ENCODE results near the gene CNST. TPM values are rescaled to one million over a fixed set of nuclear protein-coding genes. Genes with fewer than 3 reads are reported as not detected.
"Not testable (repeated sequence)": the region's sequence is repeated elsewhere in the genome, so short reads cannot be mapped to it uniquely, and the experiment has no call there.

CNST gene
- total RNA-seq, 1 donor from 2014 or later, result 29.6 TPM

DNA sequence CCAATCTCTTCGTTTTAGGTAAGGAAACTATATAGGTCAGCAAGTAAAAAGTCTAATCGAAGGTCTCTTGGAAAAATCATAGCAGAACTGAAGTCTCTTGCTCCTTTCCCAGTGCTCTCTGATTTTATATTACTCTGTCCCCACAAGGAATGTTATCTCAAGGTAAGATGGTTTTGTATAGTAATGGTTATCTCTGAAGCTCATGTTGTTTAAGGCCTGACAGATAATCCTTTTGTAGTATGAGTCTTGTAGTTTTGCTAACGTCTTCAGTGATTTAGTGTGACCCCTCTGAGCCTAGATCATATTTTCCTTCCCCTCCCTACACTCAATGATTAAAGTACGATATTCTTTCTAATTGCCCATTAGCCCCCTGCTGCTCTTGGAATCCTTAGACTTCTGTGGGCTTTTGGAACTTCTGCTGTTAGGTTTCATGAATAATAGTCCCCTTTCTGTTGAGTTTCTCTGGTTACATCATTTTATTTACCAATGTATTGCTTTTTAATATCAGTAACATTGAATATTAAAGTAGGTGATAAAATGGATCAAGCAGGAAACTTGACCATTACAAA lies 52.1 kb downstream of the CNST start:
- no peak for DNase-seq (ENCODE audit: low spot score)

DNA sequence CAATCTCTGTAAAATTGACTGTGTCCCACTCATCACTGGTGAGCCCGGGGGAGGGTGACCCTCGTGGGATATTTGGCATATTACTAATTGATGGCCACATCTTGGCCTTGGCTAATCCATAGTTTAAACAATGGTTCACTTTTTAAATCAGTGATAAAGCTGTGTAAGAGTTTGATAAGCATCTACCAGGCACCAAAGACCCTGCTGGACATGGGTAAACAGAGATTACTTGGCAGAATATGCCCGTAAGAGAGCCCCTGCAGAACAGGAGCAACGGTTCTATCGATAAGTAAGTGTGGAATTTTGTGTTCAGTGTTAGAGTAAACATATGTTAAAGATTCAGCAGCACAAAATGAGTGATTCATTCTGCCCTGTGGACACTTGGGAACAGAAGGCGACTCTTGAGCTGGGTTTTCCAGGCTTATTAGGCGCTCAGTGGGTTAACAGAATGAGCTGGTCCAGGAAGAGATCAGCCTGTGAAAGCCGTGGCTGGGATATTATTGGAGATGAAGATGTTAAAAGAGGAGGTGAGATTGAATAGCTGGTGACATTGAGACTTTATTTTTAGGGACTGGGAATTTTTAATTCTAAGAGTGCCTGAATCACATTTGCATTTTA lies 55.9 kb downstream of the CNST start:
- no peak for DNase-seq (ENCODE audit: low spot score)

DNA sequence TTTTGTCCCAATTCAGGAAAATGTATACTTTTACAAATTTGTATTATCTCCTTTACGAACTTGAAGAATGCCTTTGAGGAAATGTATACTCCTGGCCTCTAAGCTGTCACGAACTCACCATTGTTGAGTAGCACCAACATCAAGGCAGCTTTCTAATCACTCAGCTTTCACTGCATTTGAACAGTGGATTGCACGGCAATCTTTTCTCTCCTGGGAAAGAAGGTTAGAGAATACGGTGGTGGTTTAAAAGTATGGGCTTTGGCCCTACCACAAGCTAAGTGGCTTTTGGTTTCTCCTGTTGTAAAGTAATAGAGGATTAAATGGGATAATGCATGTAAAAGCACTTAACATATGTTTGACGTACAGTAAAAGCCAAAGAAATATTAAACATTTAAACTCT lies 57.8 kb downstream of the CNST start:
- no peak for DNase-seq (ENCODE audit: low spot score)

DNA sequence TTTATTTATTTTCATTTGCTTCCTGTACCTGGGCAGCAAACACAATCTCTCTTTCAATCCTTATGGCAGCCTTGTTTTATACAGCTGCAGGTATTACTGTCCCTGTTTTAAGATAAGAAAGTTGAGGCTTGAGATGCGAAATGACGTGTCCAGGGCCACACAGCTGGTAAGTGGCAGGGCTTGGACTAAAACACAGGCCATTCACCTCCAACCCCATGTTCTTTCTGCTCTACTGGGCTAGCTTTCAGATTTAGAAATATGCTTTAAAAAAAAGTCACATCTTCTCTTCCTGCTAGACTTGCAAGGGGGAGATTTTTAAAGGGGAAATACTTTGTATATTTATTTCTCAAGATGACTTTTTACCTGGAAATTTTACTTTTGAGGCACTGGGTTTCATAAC lies 62.8 kb downstream of the CNST start:
- DNase-seq (ENCODE audit: low spot score), result no peak

DNA sequence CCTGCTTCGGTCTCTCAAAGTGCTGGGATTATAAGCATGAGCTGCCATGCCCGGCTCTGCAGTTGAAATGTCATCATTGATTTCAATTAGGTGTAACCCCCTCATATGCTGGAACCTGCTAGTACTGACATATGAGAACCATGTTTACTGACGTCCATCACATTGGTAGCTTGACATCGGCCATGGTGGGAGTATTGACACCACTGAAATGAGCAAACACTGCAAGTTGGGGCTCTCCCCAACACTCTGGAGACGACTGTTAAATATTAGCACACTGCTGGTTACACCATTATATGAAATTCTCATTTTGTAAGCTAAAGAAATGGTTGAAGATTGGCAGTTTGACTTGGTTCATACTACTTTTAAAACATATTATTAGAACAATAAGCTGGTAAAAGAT lies 63.7 kb downstream of the CNST start:
- no peak for DNase-seq (ENCODE audit: low spot score)

DNA sequence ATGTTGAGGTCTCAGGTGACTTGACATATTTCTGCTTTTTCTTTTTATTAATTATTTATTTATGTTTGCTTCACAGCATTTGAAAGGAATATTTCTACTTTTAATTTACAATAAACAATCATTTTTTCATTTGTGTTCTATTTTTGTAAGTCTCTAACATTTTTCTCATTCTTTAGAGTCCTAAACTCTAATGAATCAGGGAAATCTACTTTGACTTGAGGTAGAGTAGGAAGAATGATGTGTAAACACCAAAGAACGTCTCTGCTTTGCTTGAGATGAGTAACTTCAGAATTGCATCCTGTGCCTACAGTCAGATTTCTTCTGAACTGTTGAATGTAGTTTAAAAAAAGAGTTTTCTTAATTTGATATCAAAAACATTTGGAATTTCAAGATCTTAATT lies 65.2 kb downstream of the CNST start:
- DNase-seq (ENCODE audit: low spot score), result no peak

DNA sequence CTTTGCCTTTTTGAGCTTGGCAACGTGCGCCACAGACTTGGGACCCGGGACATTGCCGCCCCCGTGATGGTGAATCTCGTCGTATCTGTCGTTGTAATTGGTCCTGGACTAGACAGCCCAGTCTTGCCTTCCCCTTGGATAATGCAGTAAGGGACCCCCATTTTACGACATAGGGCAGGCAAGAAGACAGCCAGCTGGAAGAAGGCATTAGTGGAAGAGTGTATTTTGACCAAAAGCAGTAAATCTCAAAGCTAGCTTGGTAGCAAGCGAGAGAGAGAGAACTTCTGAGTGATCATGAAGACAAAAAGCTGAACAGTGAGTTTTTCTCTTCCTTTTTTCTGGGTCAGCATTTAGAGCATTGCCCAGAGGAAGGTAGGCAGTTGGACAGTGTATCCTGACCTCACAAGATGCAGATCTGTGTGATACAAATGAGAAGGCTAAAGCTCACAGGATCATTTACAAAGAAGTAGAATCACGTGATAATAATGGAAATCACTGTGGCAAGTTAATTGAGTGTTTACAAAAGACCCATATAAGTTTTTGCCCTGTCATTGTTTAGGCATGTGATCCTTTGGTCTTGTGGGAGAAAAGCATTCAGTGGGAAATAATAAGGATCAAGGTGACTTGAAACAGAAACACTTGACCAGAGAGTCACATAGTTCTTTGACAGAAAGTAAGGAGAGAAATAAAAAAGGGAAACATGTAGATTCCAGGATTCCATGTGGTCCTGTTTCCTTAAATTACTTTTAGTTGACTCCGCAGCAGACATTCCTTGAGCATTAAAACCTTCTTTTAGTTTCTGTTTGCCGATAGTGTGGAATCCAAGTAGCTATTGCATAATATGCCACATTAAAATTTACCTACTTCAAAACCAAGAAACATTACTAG lies 66.3 kb downstream of the CNST start:
- no peak for DNase-seq (ENCODE audit: low spot score)

DNA sequence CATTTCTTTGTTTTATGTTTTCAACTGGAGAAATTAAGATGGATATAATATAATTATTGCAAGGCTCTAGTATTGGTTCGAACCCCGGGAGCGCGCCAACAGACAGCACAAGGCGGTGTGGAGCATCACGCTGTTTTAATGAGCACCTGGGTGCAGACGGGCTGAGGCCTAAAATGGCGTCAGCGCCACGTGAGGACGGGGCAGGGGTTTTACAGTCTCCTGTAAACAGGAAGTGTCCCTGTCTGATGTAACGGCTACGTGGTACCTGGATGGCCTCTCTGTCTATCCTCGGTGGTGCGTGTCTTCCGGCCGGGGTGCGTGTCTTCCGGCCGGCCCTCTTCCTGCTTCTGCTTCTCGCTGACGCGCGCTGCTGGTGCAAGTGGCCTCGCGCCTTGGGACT lies 68.4 kb downstream of the CNST start:
- DNase-seq (ENCODE audit: low spot score), result not testable (repeated sequence)

DNA sequence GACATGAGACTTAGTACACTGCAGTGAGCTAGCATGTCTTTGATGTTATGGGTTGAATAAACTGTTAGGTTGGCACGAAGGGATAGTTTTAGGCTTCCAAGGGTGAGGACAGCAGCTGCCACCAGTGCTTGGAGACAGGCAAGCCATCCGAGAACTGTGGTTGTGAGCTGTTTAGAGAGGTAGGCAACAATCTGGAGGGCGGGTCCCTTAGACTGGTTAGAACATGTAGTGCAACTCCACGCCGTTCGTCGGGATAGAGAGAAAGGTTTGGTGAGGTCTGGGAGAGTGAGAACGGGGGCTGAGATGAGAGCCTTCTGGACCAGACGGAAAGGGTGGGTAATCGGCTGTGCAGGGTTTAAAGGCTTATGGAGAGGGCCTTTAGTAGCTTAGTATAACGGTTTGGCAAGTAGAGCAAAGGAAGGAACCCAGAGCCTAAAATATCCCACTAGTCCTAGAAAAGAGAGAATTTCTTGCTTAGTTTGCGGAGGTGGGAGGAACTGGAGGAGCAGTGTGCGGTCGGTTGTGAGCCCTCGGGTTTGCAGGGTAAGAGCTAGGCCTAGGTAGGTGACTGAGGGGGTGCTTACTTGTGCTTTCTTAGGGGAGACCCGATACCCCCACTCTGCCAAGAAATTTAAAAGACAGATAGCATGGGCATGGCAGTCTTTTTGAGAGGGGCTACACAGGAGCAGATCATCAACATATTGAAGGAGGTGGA lies 72.8 kb downstream of the CNST start:
- no peak for DNase-seq (ENCODE audit: low spot score)

DNA sequence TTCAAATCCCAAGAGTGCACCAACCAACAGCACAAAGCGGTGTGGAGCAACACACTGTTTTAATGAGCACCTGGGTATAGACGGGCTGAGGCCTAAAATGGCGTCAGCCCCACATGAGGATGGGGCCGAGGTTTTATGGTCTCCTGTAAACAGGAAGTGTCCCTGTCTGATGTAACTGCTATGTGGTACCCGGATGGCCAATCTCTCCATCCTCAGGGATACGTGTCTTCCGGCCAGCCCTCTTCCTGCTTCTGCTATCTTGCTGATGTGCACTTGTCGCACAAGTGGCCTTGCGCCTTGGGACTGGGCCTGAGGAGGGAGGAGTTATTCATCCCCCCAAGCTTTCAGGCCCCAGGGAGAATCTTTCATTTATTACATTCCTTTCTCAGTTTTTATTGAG lies 73.5 kb downstream of the CNST start:
- DNase-seq (ENCODE audit: low spot score), result no peak

DNA sequence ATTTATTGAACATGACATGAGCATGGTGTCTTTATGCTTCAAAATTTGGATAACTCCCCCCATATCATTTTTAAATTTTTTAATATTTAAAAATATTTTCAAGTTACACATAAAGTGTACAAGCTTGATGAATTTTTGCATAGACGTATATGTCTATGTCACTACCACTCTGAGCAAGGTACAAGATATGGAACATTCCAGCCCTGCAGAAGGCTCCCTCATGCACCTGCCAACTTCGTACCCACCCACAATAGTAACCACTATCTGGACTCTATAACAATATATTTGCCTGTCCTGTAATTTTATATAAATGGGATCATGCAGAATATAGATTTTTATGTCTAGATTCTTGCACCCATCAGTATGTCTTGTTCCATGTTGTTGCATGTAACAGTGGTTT lies 74.5 kb downstream of the CNST start:
- DNase-seq (ENCODE audit: low spot score), result no peak

DNA sequence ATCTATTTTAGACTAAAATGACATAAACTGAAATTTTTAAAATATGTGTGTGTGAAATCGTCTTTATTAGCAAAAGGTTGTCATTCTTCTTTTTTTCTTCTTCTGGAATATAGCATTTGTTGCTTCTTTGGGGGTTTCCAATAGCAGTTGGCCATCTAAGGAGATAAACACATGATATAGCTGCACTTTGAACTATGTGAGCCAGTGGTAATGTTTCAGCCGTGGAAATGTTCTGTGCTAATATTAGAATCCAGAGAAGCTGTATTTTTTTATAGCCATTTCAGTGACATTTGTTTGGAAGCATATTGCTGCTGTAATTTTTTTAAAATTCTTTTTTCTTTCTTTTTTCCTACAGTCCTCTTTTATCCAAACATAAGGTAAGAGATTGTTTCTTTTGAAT lies 75.1 kb downstream of the CNST start:
- no peak for DNase-seq (ENCODE audit: low spot score)

DNA sequence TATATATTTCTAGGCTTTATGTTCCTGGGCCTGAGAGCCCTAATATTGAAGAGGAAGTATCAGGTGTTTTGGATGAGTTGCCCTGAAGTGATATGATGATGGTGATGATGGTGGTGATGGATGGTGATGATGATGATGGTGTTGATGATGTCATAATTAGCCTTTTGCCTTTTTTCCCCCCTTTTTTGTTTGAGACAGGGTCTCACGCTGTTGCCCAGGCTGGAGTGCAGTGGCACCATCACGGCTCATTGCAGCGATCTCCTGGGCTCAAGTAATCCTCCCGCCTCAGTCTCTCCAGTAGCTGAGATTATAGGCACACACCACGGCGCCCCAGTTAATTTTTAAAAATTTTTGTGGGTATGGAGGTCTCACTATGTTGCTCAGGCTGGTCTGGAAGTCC lies 76.5 kb downstream of the CNST start:
- no peak for DNase-seq (ENCODE audit: low spot score)

DNA sequence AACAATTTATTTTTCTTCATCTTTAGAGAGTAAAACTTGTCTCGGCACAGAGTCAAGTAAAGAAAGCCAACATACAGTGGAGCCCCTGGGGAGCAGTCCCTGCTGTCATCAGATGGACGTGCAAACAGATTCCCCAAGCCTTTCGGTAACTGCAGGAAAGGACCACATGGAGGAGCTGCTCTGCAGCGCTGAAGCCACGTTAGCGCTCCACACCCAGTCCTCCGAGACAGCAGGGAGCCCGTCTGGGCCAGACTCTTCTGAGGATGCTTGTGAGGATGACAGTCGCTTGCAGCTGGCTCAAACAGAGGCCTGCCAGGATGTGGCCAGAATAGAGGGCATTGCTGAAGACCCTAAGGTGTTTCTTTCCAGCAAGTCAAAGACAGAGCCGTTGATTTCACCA lies 80.9 kb downstream of the CNST start:
- peak; percentile 46 for DNase-seq (ENCODE audit: low spot score)

DNA sequence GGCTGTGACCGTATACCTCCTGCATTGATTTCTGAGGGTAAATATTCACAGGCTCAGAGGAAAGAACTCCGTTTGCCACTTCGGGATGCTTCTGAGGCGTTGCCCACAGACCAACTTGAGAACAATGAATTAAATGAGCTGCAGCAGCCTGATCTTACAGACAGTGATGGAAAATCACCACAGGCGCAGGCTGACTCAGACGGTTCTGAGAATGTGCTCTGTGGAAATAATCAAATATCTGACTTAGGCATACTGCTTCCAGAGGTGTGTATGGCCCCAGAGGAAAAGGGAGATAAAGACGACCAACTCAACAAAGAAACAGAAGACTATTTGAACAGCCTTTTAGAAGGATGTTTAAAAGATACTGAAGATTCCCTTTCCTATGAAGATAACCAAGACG lies 81.3 kb downstream of the CNST start:
- no peak for DNase-seq (ENCODE audit: low spot score)

DNA sequence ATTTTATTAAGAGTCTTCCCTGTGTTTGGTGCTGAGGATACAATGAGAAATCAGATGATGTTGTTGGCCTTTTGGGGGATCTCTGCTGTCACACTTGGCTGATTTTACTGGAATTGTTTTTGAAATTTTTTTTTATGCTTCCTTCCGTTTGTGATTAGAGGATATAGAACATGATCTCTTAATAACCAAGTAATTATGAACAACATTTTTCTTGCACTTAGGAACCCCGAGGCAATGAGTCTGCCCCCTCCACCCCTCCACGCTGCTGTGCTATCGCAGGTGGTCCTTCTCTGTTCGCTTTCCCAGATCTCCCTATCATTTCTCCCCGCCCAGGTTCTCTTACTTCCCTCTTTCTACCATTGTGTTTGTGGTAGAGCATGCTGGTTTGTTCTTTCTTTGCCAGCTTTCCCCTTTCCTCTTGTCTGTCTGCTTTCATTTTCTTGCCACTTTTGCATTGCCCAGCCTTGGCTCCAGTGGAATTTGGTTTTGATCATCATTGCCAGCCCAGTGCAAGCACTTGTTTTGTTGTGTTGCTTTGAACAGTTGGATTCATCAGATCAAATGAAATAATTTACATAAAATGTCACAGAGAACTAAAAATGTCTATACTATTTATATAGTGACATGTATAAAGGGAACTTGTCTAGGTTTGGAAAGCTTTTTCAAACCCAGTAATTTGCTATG lies 84.9 kb downstream of the CNST start:
- DNase-seq (ENCODE audit: low spot score), result no peak

DNA sequence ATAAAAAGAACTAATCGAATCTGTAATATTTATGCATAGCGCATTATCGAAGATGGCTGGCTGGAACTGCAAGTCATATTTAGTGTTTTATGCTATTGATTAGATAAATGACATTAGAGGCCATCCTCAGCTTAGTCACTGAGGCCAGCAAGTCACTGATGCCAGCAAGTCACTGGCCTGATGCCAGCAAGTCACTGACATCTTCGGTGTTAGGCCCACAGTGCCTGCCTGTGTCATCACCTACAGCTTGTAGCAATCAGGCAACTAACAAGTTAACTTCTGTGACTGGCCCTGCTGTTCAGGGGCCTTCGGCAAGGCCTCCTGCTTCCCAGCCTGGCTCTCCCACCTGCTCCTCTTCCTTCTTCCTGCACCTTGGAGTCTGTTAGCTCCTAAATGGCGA lies 92.3 kb downstream of the CNST start:
- no peak for DNase-seq (ENCODE audit: low spot score)

DNA sequence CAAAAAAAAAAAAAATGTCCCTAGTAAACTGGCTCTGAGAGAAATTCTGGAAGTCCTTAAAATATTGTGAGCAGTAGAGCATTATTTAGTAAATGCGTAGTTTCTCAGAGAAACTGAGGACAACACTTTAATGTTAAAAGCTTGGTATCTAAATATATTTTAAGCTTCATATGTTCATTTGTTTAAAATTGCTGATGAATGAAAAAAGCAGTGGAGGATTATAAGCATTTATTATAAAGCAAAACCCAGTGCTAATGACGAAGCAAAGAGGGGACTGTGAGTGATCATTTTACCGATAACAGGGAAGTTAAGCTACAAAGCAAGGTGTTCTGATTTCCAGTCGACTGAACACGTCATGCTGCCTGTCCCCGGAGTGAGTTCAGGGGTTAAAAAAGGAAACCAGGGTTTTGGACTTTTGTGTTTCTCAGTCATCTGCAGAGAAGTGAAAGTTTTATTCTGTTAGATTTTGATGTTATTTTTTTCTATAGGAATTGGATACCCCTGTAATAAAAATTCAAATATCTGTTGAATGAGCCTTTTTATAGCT lies 93.4 kb downstream of the CNST start:
- DNase-seq (ENCODE audit: low spot score), result no peak

DNA sequence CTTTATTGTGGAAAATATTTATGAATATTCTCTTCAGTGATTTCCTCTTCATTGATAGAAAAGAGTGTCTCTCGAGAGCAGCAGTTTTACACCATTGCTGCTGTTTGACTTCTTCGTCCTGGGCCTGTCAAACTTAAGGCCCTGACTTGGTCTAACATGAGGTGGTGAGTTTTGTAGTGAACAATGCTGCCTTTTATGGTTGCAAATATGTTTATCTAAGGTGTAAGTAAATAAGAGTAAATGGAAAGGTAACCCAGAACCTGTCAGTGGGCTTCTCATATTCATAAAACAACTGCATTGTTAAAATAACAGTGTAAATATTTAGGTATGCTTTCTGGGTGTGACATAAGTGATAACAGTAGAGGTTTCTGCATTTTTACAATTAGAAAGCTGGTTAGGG lies 95.2 kb downstream of the CNST start:
- DNase-seq (ENCODE audit: low spot score), result no peak

DNA sequence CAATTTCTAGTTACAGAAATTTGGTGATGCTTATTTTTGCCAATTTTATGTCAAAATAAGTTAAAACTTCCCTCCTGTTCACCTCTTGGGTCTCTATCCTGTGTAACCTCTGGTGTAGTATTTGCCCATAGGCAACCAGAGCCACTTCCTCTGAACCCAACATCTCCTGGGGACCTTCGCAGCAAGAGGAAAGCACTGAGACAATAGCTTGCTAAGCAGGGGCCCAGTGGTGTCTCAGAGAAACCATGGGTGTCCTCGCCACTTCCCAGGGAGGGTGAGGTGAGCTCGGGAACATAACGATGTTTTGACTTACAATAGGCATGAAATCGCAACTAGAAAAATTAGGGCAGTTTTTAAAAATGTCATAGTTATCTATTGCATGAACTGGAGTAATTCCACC lies 101.5 kb downstream of the CNST start:
- DNase-seq (ENCODE audit: low spot score), result no peak

DNA sequence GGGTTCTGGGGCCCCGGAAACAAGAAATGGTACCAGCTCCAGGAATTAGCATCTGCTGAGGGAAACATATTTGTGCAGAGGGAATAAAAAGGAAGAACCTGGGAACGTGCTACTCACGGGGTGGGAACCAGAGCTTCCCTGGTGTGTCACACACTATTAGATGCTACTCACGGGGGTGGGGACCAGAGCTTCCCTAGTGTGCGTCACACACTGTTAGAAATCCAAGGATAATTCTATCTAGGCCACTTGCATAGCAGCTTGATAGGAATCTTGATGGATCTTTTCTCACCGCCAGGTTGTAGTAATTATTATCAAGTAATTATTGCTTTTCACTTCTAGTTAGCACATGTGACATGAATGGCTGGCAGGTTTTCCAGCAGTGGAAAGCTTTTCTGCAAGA lies 103.4 kb downstream of the CNST start:
- DNase-seq (ENCODE audit: low spot score), result no peak

DNA sequence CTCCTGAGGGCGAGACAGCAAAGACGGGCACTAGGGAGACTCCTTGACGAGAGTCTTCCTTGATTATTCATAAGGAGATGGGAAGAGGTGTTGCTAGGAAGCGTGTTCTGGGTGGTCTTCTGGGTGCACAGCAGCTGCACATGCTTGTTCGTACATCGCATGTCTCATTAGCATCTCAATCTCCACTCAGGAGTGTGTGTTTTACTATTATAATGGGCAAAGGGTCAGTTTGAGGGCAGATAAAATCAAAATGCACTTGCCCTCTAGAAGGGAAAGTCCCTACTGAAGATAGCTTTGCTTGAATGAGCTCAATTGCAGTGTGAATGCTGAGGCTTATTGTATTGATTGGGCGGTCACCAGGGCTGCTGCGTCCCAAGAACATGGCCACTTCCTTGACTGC lies 107.8 kb downstream of the CNST start:
- no peak for DNase-seq (ENCODE audit: low spot score)

All from mucosa of gallbladder (tissue), 1 donor.